K562 (cell line): ENCODE measurements around the gene PPY. TPM values are rescaled to one million over a fixed set of nuclear protein-coding genes. Genes with fewer than 3 reads are reported as not detected.

Source experiments
- ATAC-seq: fragments of 200-7000 bp; cut with Tn5 transposase; 3 replicates; pipeline ENCODE4 v1.9.1; 2020; ENCODE audit warnings: moderate library complexity
- BruUV-seq: library from RNA; stranded (reverse); fragments of 400-500 nt; replicated peaks from 2 replicates; lab custom pipeline; 2021; lab: Mats Ljungman, UMichigan
- CTCF ChIA-PET: fragments of 300-600 bp; formaldehyde crosslinking; extraction: SDS; loops from one replicate; lab custom pipeline; 2021; ENCODE audit warnings: low intra/inter-chr PET ratio; lab: Yijun Ruan, JAX
- POLR2A ChIA-PET: fragments of 300-600, 350-650 bp; sonication (Branson Sonifier 250); formaldehyde crosslinking; extraction: SDS; loops from one replicate; lab custom pipeline; 2021; ENCODE audit warnings: antibody characterized with exemption, inconsistent platforms; lab: Yijun Ruan, JAX
- DNase-seq, 4 experiments: peaks; one replicate each; pipeline versions ENCODE4 v3.0.0 to v3.0.0-alpha.2; 2011 to 2018; ENCODE audit warnings: low spot score in 3 of 4, mixed read lengths in 3 of 4; ENCODE audit errors: extremely low read depth in 1 of 4
- FAIRE-seq: peaks from 2 replicates; lab custom pipeline; 2011; peaks lifted over from hg19 to GRCh38; lab: Jason Lieb, UNC
- H2AFZ ChIP-seq: 2 replicates; pipeline ENCODE4 v1.6.0; 2011; ENCODE audit warnings: low read depth, low read length, control low read depth, inconsistent platforms
- H3K27ac ChIP-seq: fragments of 200-600 bp; 3 replicates; pipeline ENCODE4 v1.8.0; 2011; ENCODE audit warnings: low read depth, mild to moderate bottlenecking, control low read depth, inconsistent platforms, low read length, moderate library complexity, mixed read lengths; ENCODE audit errors: extremely low read depth
- H3K27me3 ChIP-seq, 2 experiments: fragments of 300-600 bp in 1 of 2; 2 replicates in 1 of 2; 3 replicates in 1 of 2; pipeline versions ENCODE4 v1.6.0 to v1.8.0; 2011; ENCODE audit warnings: inconsistent platforms in 2 of 2, low read length in 2 of 2, mild to moderate bottlenecking in 1 of 2, mixed read lengths in 1 of 2, moderate library complexity in 1 of 2; ENCODE audit not compliant: control insufficient read depth in 2 of 2, insufficient read depth in 2 of 2
- H3K36me3 ChIP-seq: fragments of 300-600 bp; 3 replicates; pipeline ENCODE4 v1.8.0; 2011; ENCODE audit warnings: mild to moderate bottlenecking, low read length, inconsistent platforms; ENCODE audit not compliant: control insufficient read depth, insufficient read depth
- H3K4me1 ChIP-seq, 2 experiments: fragments of 200-600 bp in 1 of 2; replicated peaks in 1 of 2; 2 replicates in 1 of 2; 3 replicates in 1 of 2; pipeline versions ENCODE4 v1.5.1 to v1.8.0; 2011; ENCODE audit warnings: inconsistent platforms in 2 of 2, low read length in 2 of 2, mild to moderate bottlenecking in 1 of 2, mixed read lengths in 1 of 2, moderate library complexity in 1 of 2; ENCODE audit not compliant: control insufficient read depth in 2 of 2, insufficient read depth in 2 of 2
- H3K4me2 ChIP-seq: 2 replicates; pipeline ENCODE4 v1.6.1; 2011; ENCODE audit warnings: low read length, control low read depth, inconsistent platforms, mixed read lengths; ENCODE audit not compliant: insufficient read depth
- H3K4me3 ChIP-seq: fragments of 200-600 bp; sonication (generic), shearing (Covaris generic); 2 replicates; pipeline ENCODE4 v1.5.1; 2016; ENCODE audit warnings: control low read depth, inconsistent platforms
- H3K79me2 ChIP-seq: fragments of 200-600 bp; 3 replicates; pipeline ENCODE4 v1.8.0; 2011; ENCODE audit warnings: low read length, inconsistent platforms; ENCODE audit not compliant: control insufficient read depth, insufficient read depth
- H3K9ac ChIP-seq, 2 experiments: 2 replicates each; pipeline versions ENCODE4 v1.6.0 to v1.6.1; 2011; ENCODE audit warnings: low read depth in 2 of 2, low read length in 2 of 2, control low read depth in 1 of 2, inconsistent platforms in 1 of 2, mild to moderate bottlenecking in 1 of 2, mixed read lengths in 1 of 2; ENCODE audit not compliant: insufficient read depth in 1 of 2
- H3K9me1 ChIP-seq: one replicate; pipeline ENCODE4 v1.6.0; 2011; ENCODE audit warnings: inconsistent platforms, mild to moderate bottlenecking, low read length, moderate library complexity; ENCODE audit not compliant: control insufficient read depth, insufficient read depth
- H3K9me3 ChIP-seq: replicated peaks from 2 replicates; pipeline ENCODE4 v1.5.1; 2011; ENCODE audit warnings: low read depth, low read length, inconsistent platforms; ENCODE audit not compliant: control insufficient read depth, insufficient read depth
- H4K20me1 ChIP-seq: replicated peaks from 2 replicates; pipeline ENCODE4 v1.6.1; 2011; ENCODE audit warnings: low read length, inconsistent platforms, mixed read lengths; ENCODE audit not compliant: control insufficient read depth, insufficient read depth
- HDAC3 ChIP-seq: fragments of 450-650 bp; IDR thresholded peaks from 2 replicates; pipeline ENCODE4 v1.6.1; 2018; ENCODE audit warnings: borderline replicate concordance, mild to moderate bottlenecking, moderate library complexity; ENCODE audit not compliant: partially characterized antibody
- PRPF4 ChIP-seq: fragments of 200-400 bp; formaldehyde crosslinking; IDR thresholded peaks from one replicate; pipeline ENCODE4 v1.6.1; 2017; ENCODE audit warnings: low read length, low read depth, mild to moderate bottlenecking; ENCODE audit not compliant: insufficient read depth, poor library complexity, severe bottlenecking
- TCF7L2 ChIP-seq: fragments of 150-350 bp; IDR thresholded peaks from 2 replicates; pipeline ENCODE4 v1.6.1; 2016; ENCODE audit warnings: low read depth, mild to moderate bottlenecking, low read length, moderate library complexity
- ZNF76 ChIP-seq: fragments of 250-450 bp; sonication (Bioruptor Pico); IDR thresholded peaks from 2 replicates; pipeline ENCODE4 v1.4.0; 2020; ENCODE audit warnings: mild to moderate bottlenecking, moderate library complexity, borderline replicate concordance
- WGBS: fragments of 100-300 bp; shearing (Covaris generic); methylation state at CpG from one replicate; pipeline ENCODE4 v1.1.6; 2016; ENCODE audit warnings: low coverage, mixed read lengths; ENCODE audit not compliant: insufficient coverage; ENCODE audit errors: missing lambda C conversion rate; 5-methylcytosine and 5-hydroxymethylcytosine counted together
- in situ Hi-C: fragments of 300-500 bp; cut with MboI; formaldehyde crosslinking; loops from 4 replicates; pipeline ENCODE4 v1.15.0; 2018; ENCODE audit warnings: inconsistent platforms, mixed read lengths
- intact Hi-C: fragments of 100-400 bp; cut with micrococcal nuclease; formaldehyde crosslinking; loops from 2 replicates; pipeline ENCODE4 v1.14.2; 2022
- polyA plus RNA-seq, 8 experiments: library from polyadenylated mRNA; depleted of rRNA in 4 of 8; stranded (reverse) in 5 of 8; unstranded in 3 of 8; fragments of >200 nt; fragmentation: Nextera tagmentation in 2 of 8; fragmentation: Illumina TruSeq in 1 of 8; extraction: Ambion mirVana in 2 of 8; extraction: Trizol in 1 of 8; gene quantifications; 2 replicates each; pipeline versions ENCODE4 v1.2.1 to v1.2.3, GENCODE V29; 2011 to 2014; ENCODE audit warnings: inconsistent platforms in 1 of 8, missing spikeins in 1 of 8
- total RNA-seq, 7 experiments: library from RNA; depleted of rRNA in 6 of 7; stranded (reverse); fragments of >200 nt in 6 of 7; fragmentation: Illumina TruSeq in 2 of 7; extraction: Trizol in 2 of 7; gene quantifications; 2 replicates each; pipeline versions ENCODE4 v1.2.1 to v1.2.3, GENCODE V29; 2011 to 2021; ENCODE audit warnings: low replicate concordance in 1 of 7
- TF ChIP-seq, protein P1 (sequence below): sonication (generic); formaldehyde crosslinking; IDR thresholded peaks from 2 replicates; pipeline ENCODE4 v1.8.0; 2022; ENCODE audit warnings: mild to moderate bottlenecking, low read depth, missing genetic modification reagents

Gene PPY
- total and polyA plus RNA-seq, 9 of the 15 experiments (the other 6 are each of a cell fraction or from before 2014, with no cell fraction given): not detected

DNA sequence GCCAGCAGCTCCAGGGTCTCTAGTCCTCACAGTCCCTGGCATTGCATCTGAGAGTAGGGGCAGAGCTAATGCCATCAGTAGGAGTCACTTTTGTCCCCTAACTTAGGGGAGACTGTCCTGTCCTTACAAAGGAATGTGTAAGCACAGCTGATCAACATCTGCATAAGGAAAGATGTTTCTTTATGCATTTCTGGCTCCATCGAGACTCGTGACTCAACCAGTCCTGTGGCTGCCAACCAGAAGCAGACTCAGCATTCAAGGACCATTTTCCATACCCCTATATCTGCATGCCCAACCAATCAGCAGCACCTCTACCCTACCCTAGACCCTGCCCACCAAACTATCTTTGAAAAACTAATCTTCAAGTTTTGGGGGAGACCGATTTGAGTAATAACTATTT, 26.7 kb downstream of the PPY start:
- no peak for TF ChIP-seq PRPF4
- no peak for TF ChIP-seq TCF7L2
- TF ChIP-seq, protein P1, sequence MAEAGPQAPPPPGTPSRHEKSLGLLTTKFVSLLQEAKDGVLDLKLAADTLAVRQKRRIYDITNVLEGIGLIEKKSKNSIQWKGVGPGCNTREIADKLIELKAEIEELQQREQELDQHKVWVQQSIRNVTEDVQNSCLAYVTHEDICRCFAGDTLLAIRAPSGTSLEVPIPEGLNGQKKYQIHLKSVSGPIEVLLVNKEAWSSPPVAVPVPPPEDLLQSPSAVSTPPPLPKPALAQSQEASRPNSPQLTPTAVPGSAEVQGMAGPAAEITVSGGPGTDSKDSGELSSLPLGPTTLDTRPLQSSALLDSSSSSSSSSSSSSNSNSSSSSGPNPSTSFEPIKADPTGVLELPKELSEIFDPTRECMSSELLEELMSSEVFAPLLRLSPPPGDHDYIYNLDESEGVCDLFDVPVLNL: no peak
- TF ChIP-seq ZNF76: no peak
- TF ChIP-seq HDAC3: no peak
- intact Hi-C loops (no loop called here), in situ Hi-C loops (no loop called here)
- no peaks in the 10 kb centered on the region for H3K9me3 ChIP-seq
- POLR2A ChIA-PET: no interaction called here
- no peaks in the 10 kb centered on the region for H4K20me1 ChIP-seq
- FAIRE-seq (no peak), DNase-seq (no peak), ATAC-seq (no peak)
- no peak overlapping the region for H3K4me2 ChIP-seq
- no peaks in the 10 kb centered on the region for H3K79me2 ChIP-seq
- H3K9me1 ChIP-seq: no peaks in the 10 kb centered on the region
- peaks cover 0 to 10% of the 10 kb centered on the region in 2 experiments; a peak in 2 of 5 replicates for H3K4me1 ChIP-seq
- H3K27me3 ChIP-seq: peaks cover 9 to 58% of the 10 kb centered on the region in 2 experiments; a peak in 4 of 5 replicates
- no peak overlapping the region for H2AFZ ChIP-seq
- H3K27ac ChIP-seq: no peak overlapping the region
- BruUV-seq: no TSS peak
- no peak overlapping the region for H3K4me3 ChIP-seq
- no peak overlapping the region for H3K9ac ChIP-seq
- H3K36me3 ChIP-seq: no peaks in the 10 kb centered on the region
- CTCF ChIA-PET: no interaction called here
- WGBS: 2% methylated on average over 3 of the region's 3 CpGs
